ENCODE measurements around the gene TMEM221. TPM values are rescaled to one million over a fixed set of nuclear protein-coding genes. Genes with fewer than 3 reads are reported as not detected.
A peak's percentile ranks its signal among the peaks of the same experiment; 100 is the strongest.

TMEM221 gene
- total and polyA plus RNA-seq, 9 of the 15 experiments (the other 6 are each of a cell fraction or from before 2014, with no cell fraction given) = 0.06 to 0.35 TPM; not detected in 7

DNA sequence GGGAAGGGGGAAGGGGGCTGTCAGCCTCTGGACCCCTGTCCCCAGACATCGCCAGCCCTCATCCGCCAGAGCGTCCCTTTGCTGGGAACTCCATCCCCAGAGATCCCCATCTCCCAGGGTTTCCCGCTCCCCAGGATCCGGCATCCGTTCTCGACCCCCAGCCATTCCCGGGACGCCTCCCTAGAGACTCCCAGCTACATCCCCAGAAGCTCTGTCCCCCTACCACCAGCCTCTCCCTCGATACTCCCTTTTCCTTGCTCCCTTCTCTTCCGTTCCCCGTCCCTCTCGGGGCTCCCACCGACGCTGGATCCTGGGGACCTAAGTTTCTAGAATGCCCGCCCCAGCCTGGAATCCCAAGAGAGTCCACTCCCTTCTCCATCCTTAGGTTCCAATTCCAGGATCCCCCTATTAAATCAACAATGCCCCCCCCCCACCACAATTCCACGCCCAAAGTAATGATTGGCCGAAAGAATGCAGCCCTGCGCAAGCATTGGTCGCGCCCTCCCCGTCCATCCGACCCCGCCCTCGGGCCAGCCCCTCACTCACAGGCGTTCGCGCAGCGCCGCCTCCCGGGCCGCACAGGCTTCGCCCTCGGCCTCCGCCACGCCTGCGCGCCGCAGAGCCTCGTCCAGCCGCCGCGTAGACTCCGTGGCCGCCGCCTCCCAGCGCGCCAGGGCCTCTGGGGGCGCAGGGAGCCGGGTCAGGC lies 57.6 kb downstream of the TMEM221 start (continued):
- TF ChIP-seq, protein P1, sequence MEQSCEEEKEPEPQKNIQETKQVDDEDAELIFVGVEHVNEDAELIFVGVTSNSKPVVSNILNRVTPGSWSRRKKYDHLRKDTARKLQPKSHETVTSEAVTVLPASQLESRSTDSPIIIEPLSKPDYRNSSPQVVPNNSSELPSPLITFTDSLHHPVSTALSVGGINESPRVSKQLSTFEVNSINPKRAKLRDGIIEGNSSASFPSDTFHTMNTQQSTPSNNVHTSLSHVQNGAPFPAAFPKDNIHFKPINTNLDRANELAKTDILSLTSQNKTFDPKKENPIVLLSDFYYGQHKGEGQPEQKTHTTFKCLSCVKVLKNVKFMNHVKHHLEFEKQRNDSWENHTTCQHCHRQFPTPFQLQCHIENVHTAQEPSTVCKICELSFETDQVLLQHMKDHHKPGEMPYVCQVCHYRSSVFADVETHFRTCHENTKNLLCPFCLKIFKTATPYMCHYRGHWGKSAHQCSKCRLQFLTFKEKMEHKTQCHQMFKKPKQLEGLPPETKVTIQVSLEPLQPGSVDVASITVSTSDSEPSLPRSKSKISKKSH (CRISPR knock-in tag; IDR thresholded peaks at IDR 0.05) = no peak
- TF ChIP-seq MLLT1 (IDR thresholded peaks at IDR 0.05) (peak in 1 of 2 experiments; percentile 42; a peak in 1 of 4 replicates), ZNF77 (CRISPR knock-in tag; IDR thresholded peaks at IDR 0.05) (no peak), FOXK2 (conservative IDR thresholded peaks at IDR 0.05 in 1 of 2, IDR thresholded peaks at IDR 0.05 in 1 of 2; ENCODE audit: low read depth in 2 of 2) (peak in 1 of 2 experiments; percentile 37; a peak in 2 of 4 replicates), NBN (IDR thresholded peaks at IDR 0.05; ENCODE audit: low read depth) (0 out of 2 replicates have a peak, but pooled peaks have one; percentile 54), NR2C2 (CRISPR knock-in tag; IDR thresholded peaks at IDR 0.05) (peak; percentile 60; the same call in 1 of the 2 replicates), NR2C2 (tag; IDR thresholded peaks at IDR 0.05) (no peak), SMARCA4 (IDR thresholded peaks at IDR 0.05) (0 out of 2 replicates have a peak, but pooled peaks have one; percentile 20), ZNF445 (CRISPR knock-in tag; IDR thresholded peaks at IDR 0.05; ENCODE audit: low read depth) (no peak), E2F6 (IDR thresholded peaks at IDR 0.05; ENCODE audit: borderline replicate concordance in 1 of 2, extremely low read depth in 1 of 2, insufficient read depth in 1 of 2, insufficient read length in 1 of 2, low read depth in 1 of 2, low read length in 1 of 2, poor library complexity in 1 of 2, severe bottlenecking in 1 of 2) (peak; percentile 47 to 90), ZBTB7A (IDR thresholded peaks at IDR 0.05; ENCODE audit: borderline replicate concordance, control insufficient read depth, low read depth, low read length) (peak; percentile 89), SMAD4 (CRISPR knock-in tag; conservative IDR thresholded peaks at IDR 0.05) (peak; percentile 89), ATF7 (IDR thresholded peaks at IDR 0.05) (peak; percentile 61; the same call in 1 of the 2 replicates), NCOA6 (IDR thresholded peaks at IDR 0.05) (peak; percentile 50; the same call in 1 of the 2 replicates), MAX (CRISPR knock-in tag; IDR thresholded peaks at IDR 0.05) (peak; percentile 70)
- TF ChIP-seq, protein P2, sequence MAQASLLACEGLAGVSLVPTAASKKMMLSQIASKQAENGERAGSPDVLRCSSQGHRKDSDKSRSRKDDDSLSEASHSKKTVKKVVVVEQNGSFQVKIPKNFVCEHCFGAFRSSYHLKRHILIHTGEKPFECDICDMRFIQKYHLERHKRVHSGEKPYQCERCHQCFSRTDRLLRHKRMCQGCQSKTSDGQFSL (CRISPR knock-in tag; IDR thresholded peaks at IDR 0.05) = peak; percentile 94
- TF ChIP-seq, protein P2 (tag; IDR thresholded peaks at IDR 0.05) = peak in 1 of 2 experiments; percentile 74; a peak in 2 of 4 replicates

Measured in K562 (cell line).